ENCODE results near the gene C1QTNF5. TPM values are rescaled to one million over a fixed set of nuclear protein-coding genes. Genes with fewer than 3 reads are reported as not detected.

The C1QTNF5 gene
- total RNA-seq, 1 donor from 2014 or later = not detected

GRCh38 chr11:119319700-119320239 is 20.9 kb downstream of the C1QTNF5 start:
- intact Hi-C loops (cut with micrococcal nuclease) = loop anchor here (2.0 to 5.0 kb wide), 2 partner anchors 15 to 112 kb away; partner anchors contain the start of genes CBL and RNF26
- H3K9me3 Mint-ChIP-seq = no peaks in the 10 kb centered on the region
- H3K4me3 Mint-ChIP-seq (ENCODE audit: low read depth) = peak overlapping the region; percentile 69
- H3K27me3 Mint-ChIP-seq (ENCODE audit: low read depth) = peaks cover 19% of the 10 kb centered on the region
- H3K4me1 Mint-ChIP-seq (ENCODE audit: low read depth) = peaks cover 16% of the 10 kb centered on the region
- H3K36me3 Mint-ChIP-seq (ENCODE audit: low read depth) = no peaks in the 10 kb centered on the region
- peak overlapping the region; percentile 44 for H3K27ac Mint-ChIP-seq
- no peak for DNase-seq (ENCODE audit: low spot score)

DNA sequence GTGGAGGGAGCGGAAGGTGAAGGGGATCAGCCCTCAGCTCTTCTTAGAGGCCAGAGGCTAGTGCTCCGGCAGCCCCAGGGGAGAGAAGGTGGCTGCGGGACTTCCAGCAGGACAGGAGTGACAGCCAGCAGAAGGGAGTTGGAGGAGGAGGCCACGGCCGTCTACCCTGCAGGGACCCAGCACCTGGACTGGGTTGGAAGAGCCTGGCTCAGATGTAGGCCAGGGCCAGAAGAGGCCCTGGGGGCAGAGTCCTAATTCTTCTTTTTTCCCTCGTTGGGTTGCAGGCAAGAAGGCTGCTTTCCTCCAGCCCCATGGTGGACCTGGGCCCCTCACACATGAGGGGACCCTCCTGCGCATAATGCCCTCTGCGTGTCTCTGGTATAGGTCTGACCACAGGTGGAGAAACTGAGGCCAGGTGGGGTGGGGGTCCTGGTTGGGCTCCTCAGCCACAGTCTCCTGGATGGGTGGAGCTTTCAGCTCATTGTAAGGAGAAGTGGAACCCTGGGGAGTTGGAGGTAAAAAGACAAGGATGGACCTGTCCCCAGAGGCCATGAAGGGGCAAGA is 21.5 kb downstream of the C1QTNF5 start:
- peak overlapping the region; percentile 82 for H3K27ac Mint-ChIP-seq
- H3K36me3 Mint-ChIP-seq (ENCODE audit: low read depth) = no peaks in the 10 kb centered on the region
- H3K4me3 Mint-ChIP-seq (ENCODE audit: low read depth) = peak overlapping the region; percentile 48
- no peak for DNase-seq (ENCODE audit: low spot score)
- H3K27me3 Mint-ChIP-seq (ENCODE audit: low read depth) = peaks cover 23% of the 10 kb centered on the region
- H3K4me1 Mint-ChIP-seq (ENCODE audit: low read depth) = peaks cover 16% of the 10 kb centered on the region
- intact Hi-C loops (cut with micrococcal nuclease) = no loop called here
- H3K9me3 Mint-ChIP-seq = no peaks in the 10 kb centered on the region

DNA sequence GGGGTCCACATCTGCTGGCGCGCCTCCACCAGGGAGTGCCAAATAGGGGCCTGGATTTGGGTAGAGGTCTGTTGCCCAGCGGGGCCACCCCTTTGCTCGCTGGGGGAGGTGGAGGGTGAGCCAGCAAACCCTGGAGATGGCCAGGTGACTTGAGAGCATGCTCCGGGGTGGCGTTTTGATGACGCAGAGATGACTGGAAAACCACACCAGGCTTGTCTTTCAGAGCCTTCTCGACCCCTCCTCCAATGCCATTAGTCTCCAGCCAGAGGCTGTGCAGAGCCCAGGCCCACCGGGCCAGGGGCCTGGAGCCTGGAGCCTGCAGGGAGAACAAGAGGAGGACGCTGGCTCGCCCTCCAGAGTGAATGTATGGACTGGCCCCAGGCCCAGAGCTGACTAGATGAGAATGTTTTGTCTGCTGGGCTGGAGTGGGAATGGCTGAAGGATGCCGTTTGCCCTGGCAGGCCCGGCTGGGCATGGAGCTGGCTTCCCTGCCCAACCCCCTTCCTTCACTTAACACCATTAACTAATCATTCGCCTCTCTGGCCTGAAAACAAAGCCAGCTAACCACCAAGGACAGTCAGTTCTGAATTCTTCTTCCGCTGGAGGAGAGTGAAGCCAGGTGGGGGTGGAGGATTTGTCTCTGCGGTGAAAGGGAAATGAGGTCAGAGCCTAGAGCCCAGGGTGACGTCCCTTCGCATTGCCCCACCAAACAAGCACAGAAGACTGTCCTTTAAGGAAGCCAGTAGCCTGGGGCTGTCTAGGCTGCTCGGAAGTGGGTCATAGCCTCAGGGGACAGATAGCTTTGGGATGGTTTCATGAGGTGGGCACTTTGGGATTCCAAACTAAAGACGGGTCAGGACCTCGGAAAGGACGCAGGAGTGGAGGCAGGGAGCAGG is 22.2 kb downstream of the C1QTNF5 start:
- H3K36me3 Mint-ChIP-seq (ENCODE audit: low read depth) = no peaks in the 10 kb centered on the region
- DNase-seq (ENCODE audit: low spot score) = no peak
- H3K27ac Mint-ChIP-seq = peak overlapping the region; percentile 82
- peaks cover 25% of the 10 kb centered on the region for H3K27me3 Mint-ChIP-seq (ENCODE audit: low read depth)
- H3K4me3 Mint-ChIP-seq (ENCODE audit: low read depth) = peak overlapping the region; percentile 48
- H3K4me1 Mint-ChIP-seq (ENCODE audit: low read depth) = peaks cover 13% of the 10 kb centered on the region
- no peaks in the 10 kb centered on the region for H3K9me3 Mint-ChIP-seq
- intact Hi-C loops (cut with micrococcal nuclease) = no loop called here

DNA sequence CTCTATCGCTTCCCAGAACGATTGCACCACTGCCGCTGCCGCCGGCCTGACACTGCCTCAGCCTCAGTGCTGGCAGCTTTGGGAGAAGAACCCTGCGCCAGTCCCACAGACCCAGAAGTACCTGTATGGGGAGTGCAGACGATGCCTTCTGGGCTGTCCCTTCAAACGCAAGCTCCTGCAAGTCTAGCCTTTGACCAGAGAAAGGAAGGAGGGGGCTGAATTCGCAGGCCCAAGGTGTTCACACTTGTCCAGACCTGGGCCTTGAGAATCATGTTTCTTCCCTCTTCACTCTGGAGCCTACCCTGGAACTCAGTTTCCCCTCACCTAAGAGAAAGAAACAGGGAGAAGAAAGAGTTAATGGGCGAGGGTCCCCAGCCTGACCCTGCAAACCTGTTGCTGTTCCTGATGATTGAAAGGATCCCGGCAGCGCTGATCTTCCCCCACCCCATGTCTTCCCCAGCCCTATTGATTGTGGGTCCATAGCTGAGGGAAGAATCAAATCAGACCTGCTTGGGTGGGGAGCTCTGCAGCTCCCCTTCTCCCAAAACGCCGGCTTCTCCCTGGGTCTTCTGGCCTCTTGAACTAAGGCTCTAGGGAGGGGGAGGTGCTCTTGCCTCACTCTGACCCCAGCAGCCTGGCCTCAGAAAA is 23.0 kb downstream of the C1QTNF5 start:
- intact Hi-C loops (cut with micrococcal nuclease) = no loop called here
- H3K4me3 Mint-ChIP-seq (ENCODE audit: low read depth) = peak overlapping the region; percentile 13
- H3K36me3 Mint-ChIP-seq (ENCODE audit: low read depth) = no peaks in the 10 kb centered on the region
- H3K4me1 Mint-ChIP-seq (ENCODE audit: low read depth) = peaks cover 12% of the 10 kb centered on the region
- no peak overlapping the region for H3K27ac Mint-ChIP-seq
- H3K27me3 Mint-ChIP-seq (ENCODE audit: low read depth) = peaks cover 25% of the 10 kb centered on the region
- no peaks in the 10 kb centered on the region for H3K9me3 Mint-ChIP-seq
- no peak for DNase-seq (ENCODE audit: low spot score)

GRCh38 chr11:119316729-119317591 is 23.7 kb downstream of the C1QTNF5 start, which contains the start of gene MCAM:
MCAM (minus strand) TSS chr11:119317130; CDS start chr11:119317101, 29 bp downstream.
- no peaks in the 10 kb centered on the region for H3K9me3 Mint-ChIP-seq
- no peak within 1 kb of the TSS for H3K27ac Mint-ChIP-seq
- intact Hi-C loops (cut with micrococcal nuclease) = no loop called here
- no peaks in the 10 kb centered on the region for H3K36me3 Mint-ChIP-seq (ENCODE audit: low read depth)
- H3K27me3 Mint-ChIP-seq (ENCODE audit: low read depth) = peaks cover 25% of the 10 kb centered on the region
- DNase-seq (ENCODE audit: low spot score) = no peak
- peaks cover 7% of the 10 kb centered on the region for H3K4me1 Mint-ChIP-seq (ENCODE audit: low read depth)
- peak within 1 kb of the TSS; percentile 56 for H3K4me3 Mint-ChIP-seq (ENCODE audit: low read depth)

GRCh38 chr11:119316016-119316728 is 24.5 kb downstream of the C1QTNF5 start:
- H3K27me3 Mint-ChIP-seq (ENCODE audit: low read depth) = peaks cover 25% of the 10 kb centered on the region
- no peak for DNase-seq (ENCODE audit: low spot score)
- peaks cover 1% of the 10 kb centered on the region for H3K4me1 Mint-ChIP-seq (ENCODE audit: low read depth)
- no peaks in the 10 kb centered on the region for H3K36me3 Mint-ChIP-seq (ENCODE audit: low read depth)
- no peak overlapping the region for H3K27ac Mint-ChIP-seq
- peak overlapping the region; percentile 56 for H3K4me3 Mint-ChIP-seq (ENCODE audit: low read depth)
- intact Hi-C loops (cut with micrococcal nuclease) = no loop called here
- H3K9me3 Mint-ChIP-seq = no peaks in the 10 kb centered on the region

DNA sequence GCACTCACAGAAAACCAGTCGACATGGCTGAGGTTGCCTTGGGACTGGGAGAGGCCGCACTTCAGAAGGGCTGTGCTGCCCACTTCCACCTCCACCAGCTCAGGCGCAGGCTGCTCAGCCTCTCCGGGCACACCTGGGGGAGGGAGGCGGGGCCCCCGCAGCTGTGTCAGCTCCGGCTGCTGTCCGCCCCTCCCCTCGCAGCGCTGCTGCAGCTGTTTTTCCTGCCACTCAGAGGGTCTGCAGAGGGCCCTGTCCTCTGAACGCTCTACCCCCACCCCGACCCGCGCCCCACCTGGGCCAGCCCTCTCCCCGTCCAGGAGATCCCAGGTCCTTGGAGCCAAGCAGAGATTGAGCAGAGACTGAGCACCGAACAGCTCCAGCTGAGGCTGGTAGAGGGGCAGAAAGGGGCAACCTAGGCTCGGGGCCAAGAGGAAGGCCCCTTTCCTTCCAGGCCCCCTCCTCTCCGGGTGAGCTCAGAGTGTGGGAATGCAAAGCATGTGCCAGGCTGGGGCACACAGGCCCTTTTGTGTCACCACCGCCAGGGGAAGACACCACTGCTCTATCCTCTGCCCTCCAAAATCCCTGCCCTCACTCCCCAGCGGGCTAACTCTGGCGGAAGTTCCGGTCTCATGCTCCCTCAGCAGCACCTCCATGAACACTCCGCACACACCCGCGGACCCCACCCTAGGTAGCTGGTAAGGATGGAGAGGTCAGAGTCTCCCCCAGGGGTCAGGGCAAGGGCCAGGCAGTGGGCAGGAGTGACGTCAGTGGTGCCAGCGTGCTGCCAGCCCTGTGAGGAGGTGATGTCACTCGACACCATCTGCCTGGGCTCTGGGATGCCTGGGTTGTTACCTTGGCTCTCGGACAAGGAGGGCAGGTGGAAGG is 25.3 kb downstream of the C1QTNF5 start:
- no peaks in the 10 kb centered on the region for H3K9me3 Mint-ChIP-seq
- H3K36me3 Mint-ChIP-seq (ENCODE audit: low read depth) = no peaks in the 10 kb centered on the region
- H3K27me3 Mint-ChIP-seq (ENCODE audit: low read depth) = peaks cover 25% of the 10 kb centered on the region
- no peak overlapping the region for H3K27ac Mint-ChIP-seq
- DNase-seq (ENCODE audit: low spot score) = no peak
- peak overlapping the region; percentile 56 for H3K4me3 Mint-ChIP-seq (ENCODE audit: low read depth)
- intact Hi-C loops (cut with micrococcal nuclease) = no loop called here
- H3K4me1 Mint-ChIP-seq (ENCODE audit: low read depth) = peaks cover 1% of the 10 kb centered on the region

GRCh38 chr11:119314726-119315125 is 26.0 kb downstream of the C1QTNF5 start:
- Mint-ChIP-seq H3K27ac (no peak overlapping the region), H3K9me3 (no peaks in the 10 kb centered on the region), H3K4me3 (ENCODE audit: low read depth) (no peak overlapping the region)

GRCh38 chr11:119310682-119311052 is 30.0 kb downstream of the C1QTNF5 start:
- Mint-ChIP-seq H3K27ac (no peak overlapping the region), H3K36me3 (ENCODE audit: low read depth) (peaks cover 9% of the 10 kb centered on the region), H3K27me3 (ENCODE audit: low read depth) (peaks cover 12% of the 10 kb centered on the region), H3K4me1 (ENCODE audit: low read depth) (peaks cover 16% of the 10 kb centered on the region), H3K9me3 (no peaks in the 10 kb centered on the region), H3K4me3 (ENCODE audit: low read depth) (no peak overlapping the region)
- intact Hi-C loops (cut with micrococcal nuclease) = no loop called here
- DNase-seq (ENCODE audit: low spot score) = no peak

More at GRCh38 chr11:119314726-119315125, 26.0 kb downstream of the C1QTNF5 start:
- Mint-ChIP-seq H3K27me3 (ENCODE audit: low read depth) (peaks cover 24% of the 10 kb centered on the region), H3K4me1 (ENCODE audit: low read depth) (peaks cover 1% of the 10 kb centered on the region), H3K36me3 (ENCODE audit: low read depth) (no peaks in the 10 kb centered on the region)
- intact Hi-C loops (cut with micrococcal nuclease) = no loop called here
- no peak for DNase-seq (ENCODE audit: low spot score)

DNA sequence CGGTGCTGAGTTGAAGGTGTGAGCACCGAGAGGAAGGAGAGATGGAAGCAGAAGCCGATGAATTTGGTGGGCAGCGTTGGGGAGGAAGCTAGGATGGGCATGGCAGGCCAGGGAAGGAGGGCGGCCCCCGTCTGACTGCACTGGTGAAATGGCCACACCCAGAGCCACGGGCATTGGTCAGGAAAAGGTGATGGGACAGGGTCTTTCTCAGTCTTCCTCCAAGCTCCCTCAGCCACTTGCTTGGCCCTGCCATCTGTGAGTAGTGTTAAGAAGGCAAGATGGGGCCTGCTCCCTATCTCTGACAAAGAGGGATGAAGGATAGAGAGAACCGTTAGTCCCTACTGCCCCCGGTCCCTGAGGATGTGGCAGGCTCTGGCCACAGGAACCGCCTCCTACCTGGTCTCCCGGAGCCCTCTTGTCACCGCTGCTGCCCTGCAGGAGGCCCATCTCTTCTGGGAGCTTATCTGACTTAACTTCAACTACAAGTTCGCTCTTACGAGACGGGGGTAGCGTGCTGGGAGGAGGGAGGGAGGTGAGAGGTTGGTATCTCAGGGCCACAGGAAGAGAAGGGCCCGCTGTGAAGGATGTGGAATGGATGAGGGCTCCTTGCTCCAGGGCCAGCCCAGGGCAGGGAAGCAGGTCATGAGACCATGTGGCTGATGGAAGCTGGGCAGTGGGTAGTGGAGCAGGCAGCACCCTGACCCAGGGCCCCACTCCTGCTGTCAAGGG is 30.6 kb downstream of the C1QTNF5 start:
- DNase-seq (ENCODE audit: low spot score) = no peak
- peaks cover 7% of the 10 kb centered on the region for H3K27me3 Mint-ChIP-seq (ENCODE audit: low read depth)
- H3K36me3 Mint-ChIP-seq (ENCODE audit: low read depth) = peaks cover 13% of the 10 kb centered on the region
- peaks cover 21% of the 10 kb centered on the region for H3K4me1 Mint-ChIP-seq (ENCODE audit: low read depth)
- H3K27ac Mint-ChIP-seq = no peak overlapping the region
- H3K9me3 Mint-ChIP-seq = no peaks in the 10 kb centered on the region
- intact Hi-C loops (cut with micrococcal nuclease) = no loop called here
- H3K4me3 Mint-ChIP-seq (ENCODE audit: low read depth) = no peak overlapping the region
